H1 (cell line): ENCODE results near the gene ATG2B. TPM values are rescaled to one million over a fixed set of nuclear protein-coding genes. Genes with fewer than 3 reads are reported as not detected.
A peak's percentile ranks its signal among the peaks of the same experiment; 100 is the strongest.

Experiments
- CTCF ChIA-PET: fragments of 300-600 bp; sonication (Branson Sonifier 250); formaldehyde crosslinking; loops from one replicate; lab custom pipeline; 2021; ENCODE audit not compliant: partially characterized antibody; lab: Charles Lee
- POLR2A ChIA-PET: fragments of 300-600 bp; sonication (Branson Sonifier 250); formaldehyde crosslinking; loops from one replicate; lab custom pipeline; 2021; ENCODE audit warnings: inconsistent platforms; ENCODE audit not compliant: partially characterized antibody; lab: Charles Lee
- DNase-seq, 2 experiments: peaks; one replicate each; pipeline versions ENCODE4 v3.0.0 to v3.0.0-alpha.2; 2010 to 2022; ENCODE audit warnings: low spot score in 2 of 2, low read depth in 1 of 2, mixed read lengths in 1 of 2
- FAIRE-seq: peaks from 2 replicates; lab custom pipeline; 2011; peaks lifted over from hg19 to GRCh38; lab: Jason Lieb, UNC
- H2AFZ ChIP-seq: 2 replicates; pipeline ENCODE4 v1.8.1; 2012; ENCODE audit warnings: low read length, inconsistent platforms
- H2AK5ac ChIP-seq: 2 replicates; pipeline ENCODE4 v1.6.1; 2013; ENCODE audit warnings: low read depth, low read length
- H2BK120ac ChIP-seq: replicated peaks from 2 replicates; pipeline ENCODE3; 2013; ENCODE audit warnings: low read depth, low read length, inconsistent platforms
- H2BK12ac ChIP-seq: 2 replicates; pipeline ENCODE4 v1.6.1; 2013; ENCODE audit warnings: low read depth, low read length
- H2BK15ac ChIP-seq: 2 replicates; pipeline ENCODE4 v1.6.1; 2013; ENCODE audit warnings: low read length
- H2BK20ac ChIP-seq: 2 replicates; pipeline ENCODE4 v1.6.1; 2013; ENCODE audit warnings: low read length
- H2BK5ac ChIP-seq: 2 replicates; pipeline ENCODE4 v1.6.1; 2013; ENCODE audit warnings: low read depth, low read length
- H3K14ac ChIP-seq: 2 replicates; pipeline ENCODE4 v1.6.1; 2013; ENCODE audit warnings: inconsistent platforms; ENCODE audit not compliant: insufficient read length
- H3K18ac ChIP-seq: 2 replicates; pipeline ENCODE4 v1.6.1; 2013; ENCODE audit warnings: low read length; ENCODE audit errors: extremely low read depth
- H3K23ac ChIP-seq: 2 replicates; pipeline ENCODE4 v1.6.1; 2013; ENCODE audit warnings: inconsistent platforms; ENCODE audit not compliant: insufficient read length
- H3K23me2 ChIP-seq: 2 replicates; pipeline ENCODE4 v1.6.1; 2013; ENCODE audit warnings: low read depth, low read length
- H3K27ac ChIP-seq: 2 replicates; pipeline ENCODE4 v1.6.1; 2011; ENCODE audit warnings: low read depth, low read length, inconsistent platforms
- H3K27me3 ChIP-seq, 4 experiments: replicated peaks in 1 of 4; 1 replicate in 1 of 4; 2 replicates in 3 of 4; pipeline versions ENCODE4 v1.6.1 to v1.8.1; 2011 to 2013; ENCODE audit warnings: low read length in 3 of 4, mild to moderate bottlenecking in 3 of 4, inconsistent platforms in 2 of 4, mixed read lengths in 2 of 4, moderate library complexity in 1 of 4; ENCODE audit not compliant: control insufficient read depth in 3 of 4, insufficient read depth in 3 of 4; ENCODE audit errors: extremely low read depth in 1 of 4
- H3K36me3 ChIP-seq, 4 experiments: 2 replicates each; pipeline versions ENCODE4 v1.6.1 to v1.8.1; 2011 to 2013; ENCODE audit warnings: mild to moderate bottlenecking in 4 of 4, low read length in 3 of 4, moderate library complexity in 2 of 4, control low read depth in 1 of 4, inconsistent platforms in 1 of 4; ENCODE audit not compliant: insufficient read depth in 4 of 4, control insufficient read depth in 2 of 4
- H3K4ac ChIP-seq: replicated peaks from 2 replicates; pipeline ENCODE3; 2013; ENCODE audit warnings: low read length, low read depth, mixed read lengths, inconsistent platforms; ENCODE audit not compliant: insufficient read length
- H3K4me1 ChIP-seq, 4 experiments: replicated peaks in 1 of 4; 1 replicate in 1 of 4; 2 replicates in 3 of 4; pipeline versions ENCODE4 v1.6.1 to v1.8.1; 2011 to 2013; ENCODE audit warnings: low read length in 3 of 4, inconsistent platforms in 2 of 4, mixed read lengths in 1 of 4; ENCODE audit not compliant: insufficient read depth in 4 of 4, control insufficient read depth in 3 of 4
- H3K4me2 ChIP-seq, 2 experiments: 2 replicates each; pipeline versions ENCODE4 v1.6.1 to v1.8.1; 2011 to 2013; ENCODE audit warnings: low read depth in 2 of 2, low read length in 2 of 2, control low read depth in 1 of 2, inconsistent platforms in 1 of 2, mild to moderate bottlenecking in 1 of 2; ENCODE audit not compliant: insufficient read depth in 1 of 2
- H3K4me3 ChIP-seq, 4 experiments: fragments of 200-600, 300-600 bp in 1 of 4; sonication (generic), shearing (Covaris generic), sonication (Bioruptor Twin) in 1 of 4; 2 replicates each; pipeline versions ENCODE4 v1.5.1 to v1.8.1; 2011 to 2016; ENCODE audit warnings: low read length in 4 of 4, low read depth in 3 of 4, control low read depth in 2 of 4, inconsistent platforms in 2 of 4, mild to moderate bottlenecking in 2 of 4, mixed read lengths in 1 of 4, moderate library complexity in 1 of 4; ENCODE audit not compliant: insufficient read depth in 2 of 4; ENCODE audit errors: extremely low read depth in 1 of 4
- H3K56ac ChIP-seq: replicated peaks from 2 replicates; pipeline ENCODE3; 2013; ENCODE audit warnings: low read depth, mild to moderate bottlenecking, mixed read lengths, low read length, inconsistent platforms; ENCODE audit not compliant: insufficient read length
- H3K79me1 ChIP-seq: 2 replicates; pipeline ENCODE4 v1.6.1; 2013; ENCODE audit warnings: low read depth, low read length, control low read depth
- H3K79me2 ChIP-seq, 2 experiments: 2 replicates each; pipeline versions ENCODE4 v1.6.1 to v1.8.1; 2012 to 2013; ENCODE audit warnings: low read length in 2 of 2, mild to moderate bottlenecking in 2 of 2, inconsistent platforms in 1 of 2; ENCODE audit not compliant: insufficient read depth in 2 of 2, control insufficient read depth in 1 of 2
- H3K9ac ChIP-seq, 4 experiments: replicated peaks in 1 of 4; 1 replicate in 1 of 4; 2 replicates in 3 of 4; pipeline versions ENCODE4 v1.6.1 to v1.8.1; 2011 to 2013; ENCODE audit warnings: low read depth in 3 of 4, low read length in 3 of 4, control low read depth in 2 of 4, mild to moderate bottlenecking in 2 of 4, moderate library complexity in 2 of 4, inconsistent platforms in 1 of 4; ENCODE audit errors: extremely low read depth in 1 of 4
- H3K9me3 ChIP-seq, 2 experiments: 2 replicates each; pipeline versions ENCODE4 v1.6.1 to v1.8.1; 2012 to 2013; ENCODE audit warnings: mild to moderate bottlenecking in 2 of 2, moderate library complexity in 2 of 2, control low read depth in 1 of 2, inconsistent platforms in 1 of 2, low read depth in 1 of 2, low read length in 1 of 2, mixed read lengths in 1 of 2; ENCODE audit not compliant: insufficient read depth in 2 of 2
- H4K20me1 ChIP-seq, 2 experiments: replicated peaks in 1 of 2; 2 replicates each; pipeline versions ENCODE3 to v1.8.1; 2011 to 2013; ENCODE audit warnings: inconsistent platforms in 2 of 2, low read length in 2 of 2, mild to moderate bottlenecking in 1 of 2; ENCODE audit not compliant: insufficient read depth in 2 of 2, control insufficient read depth in 1 of 2
- H4K5ac ChIP-seq: 2 replicates; pipeline ENCODE4 v1.6.1; 2013; ENCODE audit warnings: low read length, low read depth, mixed read lengths, inconsistent platforms; ENCODE audit not compliant: insufficient read length
- H4K8ac ChIP-seq: 2 replicates; pipeline ENCODE4 v1.8.0; 2013; ENCODE audit warnings: mild to moderate bottlenecking, moderate library complexity, low read length, inconsistent platforms; ENCODE audit not compliant: insufficient read depth; ENCODE audit errors: extremely low read depth
- H4K91ac ChIP-seq: replicated peaks from 2 replicates; pipeline ENCODE3; 2013; ENCODE audit warnings: low read length, mixed read lengths, inconsistent platforms; ENCODE audit not compliant: insufficient read length
- NRF1 ChIP-seq: IDR thresholded peaks from 2 replicates; pipeline ENCODE4 v1.6.1; 2011; ENCODE audit warnings: mild to moderate bottlenecking, low read depth, low read length, improper control_type of control experiment
- RAD21 ChIP-seq, 2 experiments: IDR thresholded peaks in 1 of 2; conservative IDR thresholded peaks in 1 of 2; 2 replicates each; pipeline ENCODE4 v1.6.1; 2011; ENCODE audit warnings: low read depth in 2 of 2, low read length in 2 of 2, improper control_type of control experiment in 1 of 2, inconsistent platforms in 1 of 2, mild to moderate bottlenecking in 1 of 2, moderate library complexity in 1 of 2
- SP2 ChIP-seq: IDR thresholded peaks from 2 replicates; pipeline ENCODE4 v1.6.1; 2012; ENCODE audit warnings: mild to moderate bottlenecking, low read length, inconsistent platforms
- TBP ChIP-seq: IDR thresholded peaks from 2 replicates; pipeline ENCODE4 v1.6.1; 2011; ENCODE audit warnings: low read depth, low read length, improper control_type of control experiment
- WGBS, 2 experiments: shearing (Covaris generic) in 1 of 2; methylation state at CpG; one replicate each; pipeline versions ENCODE4 v1.1.6 to v1.1.7; 2013 to 2015; ENCODE audit warnings: low lambda C conversion rate in 2 of 2, mixed read lengths in 2 of 2, inconsistent platforms in 1 of 2, low coverage in 1 of 2, missing lambda C conversion rate in 1 of 2; ENCODE audit not compliant: insufficient replicate concordance in 2 of 2, insufficient coverage in 1 of 2, insufficient read length in 1 of 2; ENCODE audit errors: extremely low coverage in 1 of 2, missing lambda C conversion rate in 1 of 2; 5-methylcytosine and 5-hydroxymethylcytosine counted together
- polyA plus RNA-seq, 7 experiments: library from polyadenylated mRNA; depleted of rRNA in 3 of 7; stranded (reverse) in 5 of 7; unstranded in 2 of 7; fragments of >200 nt in 5 of 7; fragments of 200-250 nt in 2 of 7; gene quantifications; 1 replicate in 5 of 7; 2 replicates in 1 of 7; 4 replicates in 1 of 7; pipeline versions ENCODE4 v1.2.1 to v1.2.3, GENCODE V29; 2011 to 2013; ENCODE audit warnings: missing spikeins in 2 of 7, mixed read lengths in 2 of 7
- total RNA-seq: library from RNA; stranded (reverse); fragmentation: NEBNext Ultra II Directional; extraction: Animal tissue kit (Norgen Biotek cat#: 25700); gene quantifications from 2 replicates; pipeline ENCODE4 v1.2.1, GENCODE V29; 2021

ATG2B gene
- total and polyA plus RNA-seq, 2 of the 8 experiments (the other 6 are each of a cell fraction or from before 2014, with no cell fraction given): 4.6 to 14.4 TPM

- Histone ChIP-seq H2BK20ac (no peak overlapping the region), H3K27ac (no peak overlapping the region), H3K79me2 (peaks cover 0 to 53% of the 10 kb centered on the region in 2 experiments; a peak in 2 of 4 replicates), H3K9ac (no peak overlapping the region), H3K56ac (no peak overlapping the region), H3K4me1 (peaks cover 0 to 9% (median 2%) of the 10 kb centered on the region in 4 experiments; a peak in 1 of 7 replicates), H2AFZ (no peak overlapping the region), H4K20me1 (no peaks in the 10 kb centered on the region), H3K4me3 (no peak overlapping the region), H2BK12ac (no peak overlapping the region), H3K18ac (no peak overlapping the region), H2BK5ac (no peak overlapping the region), H3K79me1 (peaks cover 2% of the 10 kb centered on the region; the same call in 1 of the 2 replicates), H3K4me2 (no peak overlapping the region), H3K23ac (no peak overlapping the region), H2BK15ac (no peak overlapping the region), H3K14ac (no peak overlapping the region), H4K5ac (no peak overlapping the region), H2BK120ac (no peak overlapping the region), H3K4ac (no peak overlapping the region), H2AK5ac (0 out of 2 replicates have a peak overlapping the region, but pooled peaks have one; percentile 18), H3K36me3 (no peaks in the 10 kb centered on the region; a peak in 1 of 8 replicates), H4K91ac (no peak overlapping the region), H3K23me2 (no peaks in the 10 kb centered on the region), H3K9me3 (no peaks in the 10 kb centered on the region), H3K27me3 (no peaks in the 10 kb centered on the region), H4K8ac (no peak overlapping the region)
- POLR2A ChIA-PET: interaction anchor here (1.1 kb wide), 1 partner anchor 149 kb away, joined by 4 read pairs; no protein-coding TSS in a partner anchor
- WGBS, 2 experiments: 88% methylated on average over 3 of the region's 3 CpGs; no CpG with 5 or more reads in 1 of the 2 experiments
- TF ChIP-seq TBP: no peak
- TF ChIP-seq NRF1: no peak
- no peak for TF ChIP-seq RAD21 (IDR thresholded peaks at IDR 0.05 in 1 of 2, conservative IDR thresholded peaks at IDR 0.05 in 1 of 2; ENCODE audit: low read depth in 2 of 2, low read length in 2 of 2)
- TF ChIP-seq SP2: no peak
- CTCF ChIA-PET: interaction anchor here (0.6 to 1.4 kb wide), 6 partner anchors 9 to 159 kb away, joined by 3 to 5 read pairs (median 3); no protein-coding TSS in a partner anchor
- FAIRE-seq (no peak), DNase-seq (no peak)
These were observed 11.2 kb downstream of the ATG2B start for GRCh38 chr14:96351986-96352385.
